HG03342 (cell line): Measurements from ENCODE around the gene UNC13B.

ENCODE experiments used
- ATAC-seq: cut with Tn5 transposase; IDR thresholded peaks from one replicate; pipeline ENCODE4 v1.9.1; 2021; ENCODE audit warnings: mild to moderate bottlenecking, moderate library complexity; ENCODE audit not compliant: unreplicated experiment

The UNC13B gene

DNA sequence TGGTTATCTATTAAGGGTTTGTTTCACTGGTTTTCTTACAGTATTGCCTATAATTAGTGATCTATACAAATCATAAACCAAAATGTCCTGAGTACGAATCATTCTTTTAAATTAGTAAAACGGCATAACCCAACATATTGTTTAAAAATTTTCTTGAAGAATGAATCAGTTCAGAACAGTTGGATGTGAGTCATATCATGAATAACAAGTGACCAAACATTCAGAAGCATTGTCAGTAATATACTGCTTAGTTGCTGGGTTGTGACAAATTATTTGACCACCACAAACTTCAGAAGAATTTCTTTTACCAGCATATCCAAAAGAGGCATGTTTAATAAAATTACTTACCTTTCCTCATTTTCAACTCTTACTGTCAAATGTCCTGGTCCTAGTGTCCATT, 111.2 kb downstream of the UNC13B start:
- no peak for ATAC-seq

DNA sequence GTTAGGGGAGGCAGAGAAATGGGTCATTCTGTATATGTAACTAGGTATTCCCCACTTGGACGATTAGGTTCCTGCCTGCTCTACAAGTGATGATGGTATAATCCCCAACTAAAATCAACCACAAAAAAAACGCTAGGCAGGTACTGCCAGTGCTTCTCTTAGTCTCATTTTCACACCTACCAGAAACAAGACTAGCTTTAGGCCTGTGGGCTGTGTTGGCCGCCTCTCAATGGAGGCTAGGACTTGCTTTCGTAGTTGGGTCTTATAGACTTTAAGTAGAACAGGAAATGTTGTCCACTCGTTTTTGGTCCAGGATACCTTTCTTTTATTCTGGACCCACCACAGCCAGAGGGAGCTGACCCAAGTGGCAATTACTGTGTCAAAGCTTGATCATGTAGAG, 111.8 kb downstream of the UNC13B start:
- no peak for ATAC-seq

DNA sequence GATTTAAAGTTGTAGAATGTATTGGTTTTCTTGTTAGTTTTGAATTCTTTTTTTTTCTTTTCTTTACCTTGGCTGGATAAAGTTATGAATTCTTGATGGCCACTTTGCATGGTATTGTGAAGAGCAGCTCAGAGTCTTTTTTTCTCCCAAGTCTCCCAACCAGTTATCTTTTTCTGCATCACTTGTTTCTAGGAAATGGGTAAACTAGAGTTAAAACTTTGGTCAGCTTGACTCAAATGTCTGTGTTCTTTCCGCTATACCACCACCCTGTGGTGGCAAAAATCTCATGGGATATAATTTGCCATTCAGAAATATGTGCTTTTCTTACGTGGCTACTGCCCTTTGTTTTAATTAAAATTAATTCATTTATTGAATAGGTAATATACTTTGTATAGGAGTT, 113.2 kb downstream of the UNC13B start:
- no peak for ATAC-seq

DNA sequence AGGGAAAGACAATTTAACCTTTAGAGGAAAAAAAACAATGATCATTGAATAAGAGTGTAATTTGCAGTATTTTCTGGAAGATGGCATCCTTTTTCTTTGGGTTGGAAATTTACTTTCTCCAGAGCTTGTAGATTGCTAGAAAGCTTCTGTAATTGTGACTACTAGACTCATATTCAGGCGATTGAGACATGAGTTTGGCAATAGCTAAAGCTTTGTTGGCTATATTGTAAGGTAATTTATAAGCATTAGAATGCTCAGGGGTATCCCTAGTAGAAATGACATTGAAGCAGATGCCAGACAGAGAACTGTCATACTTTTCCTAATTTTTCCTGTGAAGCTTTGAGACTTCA, 115.3 kb downstream of the UNC13B start:
- no peak for ATAC-seq

DNA sequence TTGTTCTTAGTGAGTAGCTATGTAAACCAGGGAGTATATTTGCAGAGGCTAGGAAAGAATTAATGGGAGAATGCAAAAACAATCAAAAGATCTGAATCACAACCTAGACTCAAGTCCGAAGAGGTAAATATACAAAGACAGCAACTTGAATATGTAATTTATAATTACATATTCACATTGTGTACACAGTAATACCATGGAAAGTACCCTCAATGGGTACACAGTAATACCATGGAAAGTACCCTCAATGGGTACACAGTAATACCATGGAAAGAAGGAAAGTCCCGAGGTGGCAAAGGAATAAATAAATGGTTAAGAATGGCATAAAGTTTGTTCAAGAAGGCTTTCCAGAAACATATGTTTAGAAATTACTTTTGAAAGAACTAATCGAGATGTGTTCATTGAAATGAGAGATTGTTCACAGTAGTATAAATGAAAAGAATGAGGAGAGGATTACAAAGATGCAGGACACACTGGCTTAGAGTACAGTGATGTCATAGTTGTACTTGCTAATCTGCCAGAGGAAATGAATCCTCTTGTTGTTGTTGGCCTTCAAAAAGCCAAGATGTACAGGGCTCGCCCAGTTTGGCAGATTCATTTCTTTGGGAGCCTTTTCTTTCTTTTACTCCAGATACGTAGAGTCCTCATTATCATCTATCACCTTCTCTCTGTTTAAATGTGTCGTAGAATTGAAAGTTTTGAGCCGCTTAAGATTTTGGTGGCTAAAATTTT, 116.0 kb downstream of the UNC13B start:
- no peak for ATAC-seq

DNA sequence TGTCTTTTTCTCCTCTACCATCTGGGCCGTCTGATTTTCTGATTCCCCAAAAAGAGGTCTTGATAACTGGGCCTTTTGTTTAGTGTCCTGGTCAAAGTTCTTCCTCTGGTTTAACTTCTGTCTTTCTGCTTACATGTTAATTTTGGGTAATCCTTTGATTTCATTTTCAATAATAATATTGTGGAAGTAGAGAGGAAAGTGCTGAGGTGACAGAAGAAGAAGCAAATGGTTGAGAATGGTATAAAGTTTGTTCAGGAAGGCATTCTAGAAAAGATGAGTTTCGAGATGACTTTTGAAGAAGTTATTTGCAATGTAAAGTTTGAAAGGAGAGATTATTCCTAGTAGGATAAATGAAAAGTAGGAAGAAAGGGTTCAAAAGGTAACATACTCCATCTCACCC, 118.1 kb downstream of the UNC13B start:
- ATAC-seq = no peak

DNA sequence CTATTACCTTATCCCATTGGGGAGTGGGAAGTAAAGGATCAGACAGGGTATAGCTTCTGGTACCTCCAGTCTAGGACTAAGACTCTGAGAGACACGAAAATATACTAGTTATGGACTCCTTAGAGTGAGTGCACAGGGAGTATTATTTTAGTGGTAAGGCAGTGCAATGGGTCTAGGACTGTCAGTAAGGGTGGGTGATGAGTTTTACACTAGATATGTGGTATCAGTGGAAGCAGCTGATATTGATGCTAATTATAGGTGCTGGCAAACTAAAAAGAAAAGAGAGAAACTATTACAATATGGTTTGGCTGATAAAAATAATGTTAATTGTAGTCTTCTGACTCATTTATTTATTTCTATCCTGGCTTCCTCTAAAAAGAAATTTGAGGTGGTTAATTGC, 118.6 kb downstream of the UNC13B start:
- no peak for ATAC-seq

DNA sequence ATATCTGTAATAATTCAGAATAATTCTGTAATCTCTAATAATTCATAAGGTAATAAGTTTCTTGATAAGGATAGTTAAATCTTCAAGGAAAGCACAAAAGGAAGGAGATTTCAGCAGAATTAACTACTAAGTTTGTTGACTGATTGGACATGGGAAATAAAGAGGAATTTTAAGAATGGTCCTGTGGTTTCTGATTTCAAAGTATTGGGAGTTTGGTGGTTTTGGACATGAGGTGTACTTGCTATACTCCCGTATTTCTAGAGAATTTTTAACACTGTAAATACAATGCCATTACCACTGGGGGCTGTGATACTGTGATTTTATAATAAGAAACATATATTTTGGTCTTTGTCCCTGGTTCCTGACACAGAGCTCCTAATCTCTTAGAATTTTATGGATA, 123.9 kb downstream of the UNC13B start:
- no peak for ATAC-seq

DNA sequence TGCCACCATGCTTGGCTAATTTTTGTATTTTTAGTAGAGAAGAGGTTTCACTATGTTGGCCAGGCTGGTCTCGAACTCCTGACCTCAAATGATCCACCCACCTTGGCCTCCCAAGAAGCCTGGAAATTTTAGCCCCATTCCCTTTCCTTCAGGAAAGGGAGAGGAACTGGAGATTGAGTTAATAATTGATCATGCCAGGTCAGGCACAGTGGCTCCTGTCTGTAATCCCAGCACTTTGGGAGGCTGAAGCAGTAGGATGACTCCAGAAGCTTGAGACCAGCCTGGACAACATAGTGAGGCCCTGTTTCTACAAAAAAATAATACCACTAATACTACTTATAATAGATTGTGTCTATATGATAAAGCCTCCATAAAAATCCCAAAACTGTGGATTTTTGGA, 124.6 kb downstream of the UNC13B start:
- no peak for ATAC-seq

DNA sequence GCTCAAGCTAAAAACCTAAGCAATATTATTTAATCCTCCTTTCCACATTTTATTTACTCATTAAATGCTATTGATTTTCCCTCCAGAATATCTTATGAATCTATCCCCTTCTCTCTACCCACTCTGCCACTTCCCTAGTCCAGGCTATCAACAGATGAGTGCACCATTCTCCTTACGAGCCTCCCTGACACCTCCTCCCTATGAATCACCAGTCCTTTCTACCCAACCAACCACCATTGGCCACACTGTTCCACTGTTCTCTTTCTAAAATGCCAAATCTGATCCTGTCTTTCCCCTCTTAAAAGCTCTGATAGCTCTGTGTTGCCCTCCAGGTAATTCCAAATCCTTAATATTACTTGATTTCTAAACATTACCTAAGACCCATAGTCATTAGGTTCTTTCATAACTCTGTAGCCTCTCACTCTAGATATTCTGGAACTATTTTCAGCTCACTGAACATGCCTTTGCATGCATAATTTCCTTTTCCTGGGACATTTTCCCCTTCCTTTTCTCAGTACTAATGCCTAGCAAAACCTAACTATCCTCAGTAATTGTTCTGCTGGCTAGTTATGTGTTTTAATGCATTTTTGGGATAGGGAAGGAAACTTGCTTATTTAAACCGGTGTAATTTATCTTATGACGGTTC, 126.3 kb downstream of the UNC13B start:
- ATAC-seq = no peak

DNA sequence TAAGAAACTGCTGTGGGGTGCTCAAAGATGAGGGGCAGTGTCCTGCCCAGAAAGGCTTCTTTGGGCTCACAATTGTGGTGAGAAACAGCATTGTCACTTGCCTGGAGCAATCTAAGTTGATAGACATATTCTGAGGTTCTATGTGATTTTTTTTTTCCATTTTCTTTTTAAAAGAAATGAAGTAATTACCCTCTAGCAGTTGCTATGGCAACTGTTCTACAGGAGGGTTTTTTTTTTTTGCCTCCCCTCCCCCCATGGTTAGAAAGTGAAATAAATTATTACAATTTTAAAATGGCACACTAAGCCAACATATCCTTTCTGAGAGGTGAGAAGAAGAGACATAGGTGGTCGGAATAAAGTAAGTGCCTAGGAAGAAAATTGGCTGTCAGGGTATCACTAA, 127.0 kb downstream of the UNC13B start:
- ATAC-seq = no peak

DNA sequence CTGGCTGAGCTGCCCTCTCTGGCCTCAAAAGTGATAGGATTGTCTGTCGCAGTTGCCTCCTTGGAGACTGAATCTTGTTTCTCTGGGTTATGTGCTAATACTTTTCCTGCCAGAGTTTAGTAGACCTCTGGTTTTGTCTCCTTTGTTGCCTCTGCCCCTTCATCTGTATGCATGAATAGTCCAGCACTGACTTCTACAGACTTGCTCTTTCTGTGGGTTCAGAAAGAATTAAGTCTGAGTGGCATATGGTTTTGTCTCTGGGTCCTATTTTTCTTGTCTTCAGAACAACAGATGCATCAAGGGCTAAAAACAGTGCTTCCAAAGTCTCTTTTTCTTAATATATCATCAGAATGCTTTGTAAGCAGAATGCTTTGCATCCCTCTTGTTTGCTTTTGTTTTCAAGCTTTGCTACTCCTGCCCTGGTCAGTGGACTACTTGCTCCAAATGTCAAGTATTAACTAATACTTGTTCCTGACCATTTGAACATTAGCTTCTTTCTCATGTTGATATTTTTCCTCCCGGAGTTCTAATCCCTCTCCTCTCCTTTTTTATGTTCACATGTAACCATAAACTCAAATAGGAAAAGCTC, 131.7 kb downstream of the UNC13B start:
- no peak for ATAC-seq

DNA sequence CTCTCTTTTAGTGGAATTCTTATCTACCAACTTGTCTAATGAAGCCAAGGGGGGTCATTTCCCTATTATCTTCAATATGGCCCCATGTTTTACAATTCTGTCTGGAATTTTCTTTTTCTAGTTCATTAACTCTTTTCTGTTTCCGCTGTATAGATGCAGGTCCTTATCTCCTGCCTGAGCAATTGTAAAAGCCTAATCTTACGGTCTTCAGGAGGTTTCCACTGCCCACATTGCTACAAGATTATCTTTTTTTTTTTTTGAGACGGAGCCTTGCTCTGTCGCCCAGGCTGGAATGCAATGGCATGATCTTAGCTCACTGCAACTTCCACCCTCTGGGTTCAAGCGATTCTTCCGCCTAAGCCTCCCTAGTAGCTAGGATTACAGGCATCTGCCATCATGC, 132.3 kb downstream of the UNC13B start:
- ATAC-seq = no peak

DNA sequence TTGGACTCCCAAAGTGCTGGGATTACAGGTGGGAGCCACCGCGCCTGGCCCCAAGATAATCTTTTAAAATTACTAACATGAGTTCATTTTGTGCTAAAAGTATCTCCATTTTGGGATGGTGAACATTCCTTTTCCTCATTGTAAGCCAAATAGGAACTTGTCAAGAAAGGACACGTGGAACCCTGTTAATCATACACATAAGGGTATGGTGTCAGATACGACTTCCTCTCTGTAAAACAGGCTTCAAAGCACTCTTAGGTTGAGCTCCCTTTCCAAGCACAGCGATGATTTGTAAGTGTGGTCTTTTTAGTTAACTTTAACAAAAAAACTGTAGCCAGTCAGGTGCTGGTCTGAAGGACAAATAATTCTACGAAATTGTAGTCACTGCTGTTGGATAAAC, 132.7 kb downstream of the UNC13B start:
- ATAC-seq = no peak

DNA sequence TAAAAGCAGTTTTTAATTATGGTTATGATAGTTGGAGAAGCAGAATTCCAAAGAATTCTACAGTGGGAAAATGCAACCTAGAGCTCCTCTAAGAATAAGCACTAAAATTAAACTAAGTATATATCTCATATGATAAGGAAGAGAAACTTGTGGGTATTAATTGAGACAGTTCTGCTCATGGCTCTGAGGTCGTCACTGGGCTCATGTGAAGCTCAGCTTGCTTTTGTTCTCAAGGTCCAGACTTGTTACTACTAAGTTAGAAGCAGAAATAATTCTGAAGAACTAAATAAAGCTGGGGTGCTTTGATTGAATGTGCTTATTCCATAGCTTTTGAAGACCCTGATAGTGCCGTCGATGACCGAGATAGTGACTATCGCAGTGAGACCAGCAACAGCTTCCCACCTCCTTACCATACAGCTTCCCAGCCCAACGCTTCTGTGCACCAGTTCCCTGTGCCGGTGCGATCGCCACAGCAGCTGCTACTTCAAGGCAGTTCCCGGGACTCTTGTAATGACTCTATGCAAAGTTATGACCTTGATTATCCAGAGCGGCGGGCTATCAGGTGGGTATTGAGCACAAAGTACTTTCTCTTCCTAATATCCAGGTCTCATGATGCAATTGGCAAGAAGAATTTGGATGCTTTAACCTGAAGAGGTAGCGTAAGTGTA, 133.7 kb downstream of the UNC13B start:
- no peak for ATAC-seq

DNA sequence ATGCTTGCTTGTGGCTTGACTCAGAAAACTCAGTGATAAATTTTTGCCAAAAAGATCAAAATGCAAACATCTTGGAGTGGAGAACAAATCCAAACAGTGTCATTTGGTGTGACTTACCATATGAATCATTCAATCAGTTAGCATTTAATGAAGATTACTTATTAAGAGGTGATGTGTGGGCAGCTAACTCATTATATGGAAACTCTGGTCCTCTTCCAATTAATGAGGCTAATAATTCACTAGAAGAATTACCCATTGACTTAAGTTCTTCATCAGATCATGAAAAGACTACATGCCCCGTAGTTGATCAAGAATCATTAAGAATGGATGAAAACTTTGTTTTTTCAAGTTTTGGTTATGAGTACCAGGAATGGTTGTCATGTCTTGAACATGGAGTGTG, 141.8 kb downstream of the UNC13B start:
- no peak for ATAC-seq

DNA sequence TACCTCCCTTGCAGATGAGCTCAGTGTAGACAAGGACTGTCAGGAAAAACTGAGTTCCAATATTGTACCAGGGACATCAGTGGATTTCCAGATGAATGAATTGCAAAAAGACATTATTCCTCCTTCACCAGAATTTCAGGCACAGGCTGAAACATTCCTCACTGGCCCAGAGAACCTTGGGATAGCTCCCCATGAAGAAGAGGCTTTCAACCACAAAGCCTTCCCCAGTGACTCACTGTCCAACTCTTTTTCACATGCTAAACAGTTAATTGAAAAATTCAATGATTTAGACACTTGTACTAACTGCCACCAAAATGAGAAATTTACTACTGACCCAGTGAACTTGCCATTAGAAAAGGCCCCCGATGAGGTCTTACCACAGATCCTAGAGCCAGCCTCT, 144.5 kb downstream of the UNC13B start:
- ATAC-seq = no peak

DNA sequence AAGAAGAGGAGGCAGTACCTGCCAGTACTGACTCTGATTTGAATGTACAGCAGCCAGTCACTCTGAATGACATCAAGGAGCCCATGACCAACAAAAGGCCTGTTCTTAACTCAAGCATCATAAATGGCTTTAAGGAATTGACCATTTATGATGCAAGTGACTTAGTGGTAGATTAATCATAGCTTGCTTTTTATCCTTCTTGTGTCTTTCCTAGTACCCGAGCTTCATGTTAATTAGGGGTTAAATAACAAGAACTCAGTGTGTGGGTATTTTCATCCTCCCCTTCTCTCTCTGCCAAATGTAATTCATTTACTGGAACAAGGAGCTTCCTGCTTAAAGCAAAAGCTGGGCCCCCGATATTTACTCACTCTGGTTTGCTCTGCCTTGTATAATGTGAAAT, 146.5 kb downstream of the UNC13B start:
- no peak for ATAC-seq

DNA sequence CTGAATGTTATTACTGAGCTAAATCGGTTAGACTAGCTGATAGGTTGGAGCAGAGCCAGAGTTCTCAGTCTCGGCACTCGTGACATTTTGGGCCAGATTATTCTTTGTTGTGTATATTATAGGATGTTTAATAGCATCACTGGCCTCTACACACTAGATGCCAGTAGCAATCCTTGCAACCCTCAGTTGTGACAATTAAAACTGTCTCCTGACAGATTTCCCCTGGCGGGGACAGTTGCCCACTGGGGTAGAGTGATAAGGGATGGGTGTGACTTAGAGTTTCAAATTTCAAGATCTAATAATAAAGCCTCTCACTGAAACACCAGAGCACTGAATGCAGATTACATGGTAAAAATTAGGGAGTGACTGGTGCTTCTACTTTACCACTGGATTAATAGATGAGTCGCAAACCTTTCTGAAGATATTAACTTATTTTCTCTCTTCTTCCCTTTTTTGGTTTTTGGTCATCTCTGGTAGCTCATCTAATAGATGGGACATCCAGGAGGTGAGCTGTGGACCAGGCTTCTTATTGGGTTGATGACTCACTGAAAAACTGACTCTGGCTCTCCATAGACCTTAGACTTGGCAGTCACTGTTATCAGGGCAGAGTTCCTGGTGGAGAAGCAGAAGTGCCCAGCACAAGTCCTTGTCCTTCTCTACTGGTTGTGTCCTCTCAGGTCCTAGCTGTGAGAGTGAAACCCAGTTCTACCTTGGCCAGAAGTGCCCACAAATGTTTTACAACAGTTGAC, 150.3 kb downstream of the UNC13B start:
- ATAC-seq = no peak

DNA sequence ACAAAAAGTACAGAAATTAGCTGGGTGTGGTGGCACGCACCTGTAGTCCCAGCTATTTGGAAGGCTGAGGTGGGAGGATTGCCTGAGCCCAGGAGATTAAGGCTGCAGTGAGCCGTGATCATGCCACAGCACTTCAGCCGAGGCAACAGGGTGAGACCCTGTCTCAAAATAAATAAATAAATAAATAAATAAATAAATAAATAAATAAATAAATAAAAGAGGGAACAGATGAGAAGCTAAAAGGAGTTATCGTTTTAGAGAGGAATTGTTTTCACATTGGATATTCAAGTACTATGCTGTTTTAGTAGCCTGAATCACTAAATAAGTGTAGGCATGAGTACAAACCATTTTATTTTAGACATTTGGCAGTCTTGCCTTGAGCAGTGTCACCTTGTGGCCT, 151.7 kb downstream of the UNC13B start:
- ATAC-seq = no peak

DNA sequence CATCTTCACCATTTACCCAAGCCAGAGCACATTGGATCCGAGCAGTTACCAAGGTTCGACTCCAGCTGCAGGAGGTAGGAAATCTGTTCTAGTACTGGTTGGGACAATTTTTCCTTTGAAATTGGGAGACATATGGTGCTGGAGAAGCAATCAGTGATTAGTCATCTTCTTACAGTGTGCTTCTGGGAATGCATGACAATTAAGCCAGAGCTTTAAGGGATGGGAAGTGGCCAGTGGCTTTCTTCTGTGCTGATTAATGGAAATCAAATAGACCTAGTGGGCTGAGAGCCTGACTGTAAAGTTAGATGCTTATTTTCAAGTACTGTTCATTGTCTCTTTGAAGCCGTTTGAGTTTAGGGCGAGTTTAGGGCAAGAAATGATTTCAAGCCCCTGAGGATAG, 152.1 kb downstream of the UNC13B start:
- ATAC-seq = no peak
